GM18519 (cell line): Measurements from ENCODE around the gene CAMK1G.

Experiments used
- ATAC-seq: cut with Tn5 transposase; IDR thresholded peaks from one replicate; pipeline ENCODE4 v1.9.1; 2021; ENCODE audit warnings: mild to moderate bottlenecking, moderate library complexity; ENCODE audit not compliant: unreplicated experiment, low FRiP score

Gene CAMK1G

GRCh38 chr1:209561532-209561931, 22.0 kb upstream of the CAMK1G start:
- no peak for ATAC-seq

- ATAC-seq: no peak
These were observed 18.7 kb upstream of the CAMK1G start for GRCh38 chr1:209564849-209565248.

- ATAC-seq: no peak
These were observed 17.5 kb upstream of the CAMK1G start for GRCh38 chr1:209565759-209566678.

- no peak for ATAC-seq
These were observed 15.8 kb upstream of the CAMK1G start for GRCh38 chr1:209567698-209568175.

- ATAC-seq: no peak
These were observed 13.9 kb upstream of the CAMK1G start for GRCh38 chr1:209569455-209570207.

DNA sequence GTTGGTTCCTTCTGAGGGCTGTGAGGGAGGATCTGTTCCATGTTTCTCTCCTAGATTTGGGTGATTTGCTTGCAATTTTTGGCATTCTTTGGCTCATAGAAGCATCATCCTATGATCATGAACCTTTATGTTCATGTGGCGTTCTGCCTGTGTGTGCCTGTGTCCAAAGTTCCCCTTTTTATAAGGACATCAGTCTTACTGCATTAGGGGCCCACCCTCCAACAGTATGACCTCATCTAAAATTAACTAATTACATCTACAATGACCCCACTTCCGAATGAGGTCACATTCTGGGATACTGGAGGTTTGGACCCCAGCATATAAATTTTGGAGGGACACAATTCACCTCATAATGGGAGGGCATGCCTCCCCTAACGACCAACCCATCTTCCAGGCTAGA, 12.8 kb upstream of the CAMK1G start:
- no peak for ATAC-seq

DNA sequence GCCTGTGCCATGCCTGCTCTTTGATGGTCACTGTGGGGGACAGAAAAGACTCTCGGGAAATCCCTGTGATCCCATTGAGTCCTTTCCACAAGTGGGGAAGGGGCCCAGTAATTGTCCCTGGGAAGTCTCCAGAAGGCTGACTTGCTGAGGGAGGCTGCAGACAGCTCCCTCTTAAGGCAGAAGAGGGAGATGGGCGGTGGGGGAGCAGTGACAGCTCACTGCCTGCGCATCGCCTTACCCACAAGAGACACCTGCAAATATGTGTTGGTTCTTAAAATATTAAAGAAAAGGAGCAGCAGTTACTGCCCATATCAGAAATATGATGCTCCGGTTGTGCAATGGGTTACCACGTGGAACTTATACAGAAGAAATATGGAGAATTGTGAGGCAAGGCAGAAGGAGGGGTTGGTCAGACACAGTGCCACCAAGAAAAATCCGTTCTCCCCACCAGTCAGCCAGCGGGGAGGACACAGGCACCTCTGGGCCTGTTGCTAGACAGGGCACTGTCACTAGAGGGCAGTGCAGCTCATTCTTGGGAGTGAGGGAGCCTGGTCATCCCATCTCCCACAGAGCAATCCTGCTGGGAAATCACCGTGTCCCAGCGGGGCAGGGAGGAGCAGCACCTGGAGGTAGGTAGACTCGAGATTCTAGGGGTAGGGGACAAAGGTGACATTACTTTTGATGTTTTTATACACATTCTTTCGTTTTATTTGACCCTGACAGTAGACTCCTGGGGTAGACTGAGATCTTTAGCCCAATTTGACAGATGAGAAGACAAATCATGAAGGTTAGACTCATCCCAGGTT, 6.9 kb upstream of the CAMK1G start:
- ATAC-seq: no peak

GRCh38 chr1:209577346-209577745, 6.2 kb upstream of the CAMK1G start:
- no peak for ATAC-seq

DNA sequence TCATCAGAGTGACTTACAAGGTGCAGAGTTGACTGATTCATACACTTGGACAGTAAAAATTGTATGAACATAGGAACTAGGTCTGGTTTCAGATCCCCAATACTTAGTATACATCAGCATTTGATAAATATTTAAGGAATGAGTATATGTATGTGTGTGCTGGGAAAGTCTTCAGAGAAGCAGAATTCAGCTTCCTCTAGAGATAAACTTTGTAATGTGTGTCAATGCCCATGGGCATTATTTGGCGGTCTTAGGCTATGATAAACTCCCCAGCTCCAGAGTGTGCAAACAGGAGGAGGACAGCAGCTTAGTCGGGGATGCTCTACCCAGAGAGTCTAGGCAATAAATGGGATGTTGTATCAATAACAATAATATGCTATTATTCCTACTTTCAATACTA, 2.9 kb upstream of the CAMK1G start:
- no peak for ATAC-seq

DNA sequence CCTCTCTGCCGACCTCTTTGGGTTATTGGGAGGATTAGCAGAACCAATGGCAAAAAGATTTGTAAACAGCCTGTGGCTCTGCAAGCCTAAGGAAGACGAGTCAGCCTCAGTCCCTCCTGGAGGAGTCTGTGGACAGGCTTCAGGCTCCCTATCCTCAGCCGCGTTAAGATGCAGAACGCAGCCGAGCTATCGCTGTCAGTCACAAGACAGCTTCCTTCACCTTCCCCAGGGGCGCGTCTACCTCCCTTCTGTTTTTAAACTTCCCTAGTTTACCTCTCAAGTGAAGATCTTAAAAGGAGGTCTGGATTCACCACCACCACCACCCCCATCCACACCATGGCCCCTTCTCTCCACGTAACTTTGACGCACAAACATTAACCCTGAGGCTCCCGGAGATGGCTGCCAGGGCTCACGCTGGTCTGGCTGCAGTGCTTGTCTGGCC, 738 bp downstream of the CAMK1G start:
- no peak for ATAC-seq

- ATAC-seq: no peak
These were observed 1.7 kb downstream of the CAMK1G start for GRCh38 chr1:209585197-209585596.

- ATAC-seq: no peak
These were observed 2.2 kb downstream of the CAMK1G start for GRCh38 chr1:209585672-209586071.

DNA sequence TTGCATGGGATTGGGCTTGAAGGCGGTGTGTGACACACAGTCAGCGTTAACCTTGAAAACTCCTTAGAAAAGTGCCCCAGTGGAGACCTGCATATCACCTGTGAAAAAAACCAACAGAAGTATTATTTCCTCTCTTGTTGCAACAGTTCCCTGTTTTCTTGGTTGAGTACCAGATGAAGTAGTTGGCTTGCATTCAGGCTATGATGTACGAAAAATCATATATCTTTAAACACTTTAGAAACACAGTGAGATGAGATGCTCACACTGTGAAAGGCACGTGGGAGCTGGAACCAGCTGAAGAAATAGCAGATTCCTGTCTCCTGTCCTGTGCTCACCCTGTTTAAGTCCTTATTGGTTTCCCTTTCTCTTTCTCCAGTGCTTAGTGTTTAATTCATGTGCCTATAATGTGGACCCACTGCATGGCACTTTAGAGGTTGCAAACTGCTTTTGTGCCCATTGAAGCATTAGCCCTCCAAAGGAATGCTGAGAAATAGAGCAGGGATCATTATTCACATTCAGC, 2.8 kb downstream of the CAMK1G start:
- no peak for ATAC-seq

DNA sequence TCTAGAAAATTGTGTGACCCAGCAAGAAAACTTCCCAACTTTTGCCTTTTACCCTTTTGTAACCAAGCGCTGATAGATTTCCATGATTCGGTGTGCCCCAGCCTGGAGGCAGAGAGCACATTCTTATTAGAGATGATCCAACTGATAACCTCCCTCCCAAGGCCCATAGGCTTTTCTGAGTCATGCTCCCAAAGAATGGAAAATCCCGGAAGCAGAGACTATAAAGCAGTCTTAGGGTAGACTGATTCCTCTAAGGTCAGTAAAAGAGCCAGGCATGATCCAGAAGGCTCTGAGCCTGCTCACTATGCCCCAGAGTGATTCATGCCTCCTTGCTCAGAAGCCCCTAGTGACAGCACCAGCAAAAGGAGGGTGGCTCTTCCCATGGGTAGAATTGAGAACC, 4.3 kb downstream of the CAMK1G start:
- no peak for ATAC-seq

GRCh38 chr1:209589440-209589839, 5.9 kb downstream of the CAMK1G start:
- no peak for ATAC-seq

DNA sequence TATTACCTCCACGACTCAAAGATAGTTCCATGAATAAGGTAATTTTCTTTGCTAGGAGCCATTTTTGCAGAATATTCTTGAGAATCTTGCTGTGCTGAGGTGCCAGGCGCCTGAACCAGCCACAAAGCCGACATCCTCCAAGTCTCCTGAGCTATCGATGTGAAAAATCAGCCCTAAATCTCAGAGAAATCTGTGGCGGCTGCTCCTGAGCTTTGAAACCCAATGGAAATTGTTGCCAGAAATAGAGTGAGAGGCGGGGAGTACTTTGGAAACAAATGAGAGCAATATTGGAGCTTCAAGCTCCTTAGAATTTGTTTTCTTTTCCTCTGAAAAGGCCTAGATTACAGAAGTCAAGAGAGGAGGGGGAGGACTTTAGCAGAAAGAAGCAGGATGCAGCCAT, 6.3 kb downstream of the CAMK1G start:
- ATAC-seq: no peak

DNA sequence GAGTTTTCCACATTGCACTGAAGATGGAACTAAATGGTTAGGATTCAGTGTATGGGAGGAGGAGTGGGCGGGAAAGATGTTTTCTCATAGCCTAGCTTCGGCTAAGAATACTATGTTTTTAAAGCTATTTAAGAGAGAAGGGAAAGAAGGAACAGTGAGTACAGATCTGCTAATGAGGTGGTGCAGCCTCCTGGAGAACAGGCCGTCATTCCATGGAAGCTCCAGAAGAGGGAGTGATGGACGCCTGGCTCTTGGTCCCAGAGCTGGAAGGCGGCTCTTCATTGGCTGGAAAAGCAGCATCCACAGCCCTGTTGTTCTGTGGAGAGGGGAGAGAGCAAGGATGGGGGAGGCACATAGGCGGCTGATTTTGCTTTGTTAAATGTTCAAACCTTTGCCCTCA, 6.9 kb downstream of the CAMK1G start:
- ATAC-seq: no peak

DNA sequence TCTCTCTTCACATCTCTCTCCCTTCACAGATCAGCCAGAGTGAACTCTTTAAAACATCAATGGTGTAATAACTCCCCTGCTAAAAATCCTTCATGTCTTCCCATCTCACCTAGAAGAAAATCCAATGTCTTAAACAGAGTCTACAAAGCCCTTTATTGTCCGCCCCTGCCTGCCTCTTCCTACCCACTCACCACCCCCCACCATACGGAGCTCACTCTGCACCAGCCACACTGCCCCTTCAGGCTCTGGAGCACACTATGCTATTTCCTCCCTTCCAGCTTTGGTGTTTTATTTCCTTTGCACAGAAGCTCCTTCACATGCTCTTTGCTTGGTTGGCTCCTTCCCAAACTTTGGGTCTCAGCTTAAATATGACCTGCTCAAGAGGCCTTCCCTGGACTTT, 10.2 kb downstream of the CAMK1G start:
- no peak for ATAC-seq

GRCh38 chr1:209594440-209594839, 10.9 kb downstream of the CAMK1G start:
- ATAC-seq: no peak

GRCh38 chr1:209595028-209595427, 11.5 kb downstream of the CAMK1G start:
- ATAC-seq: no peak
